Activated CD8-positive, alpha-beta memory T cell treated with anti-CD3 and anti-CD28 coated beads for 24 hours (primary cell): Measurements from ENCODE around the gene BCAS3.
"Not testable (repeated sequence)": the region's sequence is repeated elsewhere in the genome, so short reads cannot be mapped to it uniquely, and the experiment has no call there.

Experiments
- DNase-seq: peaks from one replicate; pipeline ENCODE4 v3.0.0-alpha.2; 2020

Gene BCAS3

GRCh38 chr17:61015966-61016365, 338.3 kb downstream of the BCAS3 start:
- DNase-seq = no peak

GRCh38 chr17:61017317-61018006, 339.8 kb downstream of the BCAS3 start:
- DNase-seq = no peak

GRCh38 chr17:61018938-61019337, 341.3 kb downstream of the BCAS3 start:
- DNase-seq = no peak

- no peak for DNase-seq
These were observed 346.3 kb downstream of the BCAS3 start for GRCh38 chr17:61023996-61024395.

- no peak for DNase-seq
These were observed 349.2 kb downstream of the BCAS3 start for GRCh38 chr17:61026818-61027217.

GRCh38 chr17:61029181-61029580, 351.5 kb downstream of the BCAS3 start:
- no peak for DNase-seq

GRCh38 chr17:61040666-61041065, 363.0 kb downstream of the BCAS3 start:
- DNase-seq = no peak

- not testable (repeated sequence) for DNase-seq
These were observed 364.7 kb downstream of the BCAS3 start for GRCh38 chr17:61042348-61042747.

GRCh38 chr17:61047515-61047914, 369.9 kb downstream of the BCAS3 start:
- DNase-seq = no peak

GRCh38 chr17:61048376-61049106, 370.9 kb downstream of the BCAS3 start:
- DNase-seq = no peak

GRCh38 chr17:61053469-61053868, 375.8 kb downstream of the BCAS3 start:
- DNase-seq = no peak

- DNase-seq = no peak
These were observed 376.8 kb downstream of the BCAS3 start for GRCh38 chr17:61054436-61054835.

- DNase-seq = no peak
These were observed 379.6 kb downstream of the BCAS3 start for GRCh38 chr17:61057257-61057656.

GRCh38 chr17:61058066-61058465, 380.4 kb downstream of the BCAS3 start:
- no peak for DNase-seq

- no peak for DNase-seq
These were observed 385.9 kb downstream of the BCAS3 start for GRCh38 chr17:61063528-61063927.

- DNase-seq = no peak
These were observed 386.7 kb downstream of the BCAS3 start for GRCh38 chr17:61064087-61064951.

GRCh38 chr17:61065263-61065773, 387.7 kb downstream of the BCAS3 start:
- DNase-seq = no peak

- no peak for DNase-seq
These were observed 388.4 kb downstream of the BCAS3 start for GRCh38 chr17:61066062-61066461.

GRCh38 chr17:61070649-61071048, 393.0 kb downstream of the BCAS3 start:
- DNase-seq = no peak

- DNase-seq = no peak
These were observed 395.0 kb downstream of the BCAS3 start for GRCh38 chr17:61072648-61073047.

- no peak for DNase-seq
These were observed 395.5 kb downstream of the BCAS3 start for GRCh38 chr17:61073131-61073530.

- DNase-seq = no peak
These were observed 396.3 kb downstream of the BCAS3 start for GRCh38 chr17:61073799-61074513.

GRCh38 chr17:61075988-61076387, 398.3 kb downstream of the BCAS3 start:
- no peak for DNase-seq
